ENCODE data around the gene OR2F2.

Gene OR2F2

GRCh38 chr7:143931739-143932138 is 3.3 kb upstream of the OR2F2 start:
- TF ChIP-seq TAF1 (IDR thresholded peaks at IDR 0.05; ENCODE audit: borderline replicate concordance, insufficient read depth, low read length) (no peak), POLR2AphosphoS5 (IDR thresholded peaks at IDR 0.05; ENCODE audit: low read depth, low read length) (no peak), SIN3A (IDR thresholded peaks at IDR 0.05; ENCODE audit: borderline replicate concordance, insufficient read depth, low read length) (no peak)

- TF ChIP-seq POLR2AphosphoS5 (IDR thresholded peaks at IDR 0.05; ENCODE audit: low read depth, low read length), result no peak
- TF ChIP-seq REST (IDR thresholded peaks at IDR 0.05; ENCODE audit: insufficient read depth in 1 of 2, low read depth in 2 of 2, low read length in 2 of 2), result no peak
- no peak for TF ChIP-seq TAF1 (IDR thresholded peaks at IDR 0.05; ENCODE audit: borderline replicate concordance, insufficient read depth, low read length)
- TF ChIP-seq FOXP2 (optimal IDR thresholded peaks at IDR 0.05; ENCODE audit: borderline replicate concordance, extremely low read depth, extremely low read length, insufficient read depth), result no peak
- TF ChIP-seq SIN3A (IDR thresholded peaks at IDR 0.05; ENCODE audit: borderline replicate concordance, insufficient read depth, low read length), result no peak
These were observed 1.3 kb downstream of the OR2F2 start for GRCh38 chr7:143936087-143937009.

- TF ChIP-seq SIN3A (IDR thresholded peaks at IDR 0.05; ENCODE audit: borderline replicate concordance, insufficient read depth, low read length) (no peak), REST (IDR thresholded peaks at IDR 0.05; ENCODE audit: insufficient read depth in 1 of 2, low read depth in 2 of 2, low read length in 2 of 2) (no peak), FOXP2 (optimal IDR thresholded peaks at IDR 0.05; ENCODE audit: borderline replicate concordance, extremely low read depth, extremely low read length, insufficient read depth) (no peak), TAF1 (IDR thresholded peaks at IDR 0.05; ENCODE audit: borderline replicate concordance, insufficient read depth, low read length) (no peak), POLR2AphosphoS5 (IDR thresholded peaks at IDR 0.05; ENCODE audit: low read depth, low read length) (no peak)
These were observed 3.6 kb downstream of the OR2F2 start for GRCh38 chr7:143938379-143939243.

GRCh38 chr7:143945423-143945822 is 10.4 kb downstream of the OR2F2 start:
- TF ChIP-seq REST (IDR thresholded peaks at IDR 0.05; ENCODE audit: insufficient read depth in 1 of 2, low read depth in 2 of 2, low read length in 2 of 2), result no peak
- no peak for TF ChIP-seq TAF1 (IDR thresholded peaks at IDR 0.05; ENCODE audit: borderline replicate concordance, insufficient read depth, low read length)
- TF ChIP-seq FOXP2 (optimal IDR thresholded peaks at IDR 0.05; ENCODE audit: borderline replicate concordance, extremely low read depth, extremely low read length, insufficient read depth), result no peak
- no peak for TF ChIP-seq POLR2AphosphoS5 (IDR thresholded peaks at IDR 0.05; ENCODE audit: low read depth, low read length)

- TF ChIP-seq REST (IDR thresholded peaks at IDR 0.05; ENCODE audit: insufficient read depth in 1 of 2, low read depth in 2 of 2, low read length in 2 of 2) (no peak), SIN3A (IDR thresholded peaks at IDR 0.05; ENCODE audit: borderline replicate concordance, insufficient read depth, low read length) (no peak), FOXP2 (optimal IDR thresholded peaks at IDR 0.05; ENCODE audit: borderline replicate concordance, extremely low read depth, extremely low read length, insufficient read depth) (no peak), TAF1 (IDR thresholded peaks at IDR 0.05; ENCODE audit: borderline replicate concordance, insufficient read depth, low read length) (no peak), POLR2AphosphoS5 (IDR thresholded peaks at IDR 0.05; ENCODE audit: low read depth, low read length) (no peak)
These were observed 12.1 kb downstream of the OR2F2 start for GRCh38 chr7:143947111-143947510.
